ENCODE measurements around the gene KIF18B.

Gene KIF18B

GRCh38 chr17:44940768-44941167 lies 6.8 kb downstream of the KIF18B start:
- TF ChIP-seq EZH2 (IDR thresholded peaks at IDR 0.05; ENCODE audit: borderline replicate concordance, low read length) (no peak), CTCF (IDR thresholded peaks at IDR 0.05; ENCODE audit: low read length) (no peak)
- Histone ChIP-seq H3K36me3 (ENCODE audit: insufficient read depth, low read length) (peaks cover 86% of the 10 kb centered on the region), H3K4me1 (ENCODE audit: insufficient read depth, low read length, severe bottlenecking) (peaks cover 32% of the 10 kb centered on the region), H2AFZ (ENCODE audit: low read length) (no peak overlapping the region), H3K9me3 (ENCODE audit: low read length) (no peaks in the 10 kb centered on the region), H3K27me3 (ENCODE audit: insufficient read depth, low read length) (no peaks in the 10 kb centered on the region), H3K9me2 (ENCODE audit: low read depth, low read length) (no peaks in the 10 kb centered on the region), H3F3A (ENCODE audit: insufficient read depth, low read length) (peaks cover 9% of the 10 kb centered on the region; the same call in 1 of the 2 replicates), H3K9ac (ENCODE audit: low read length) (no peak overlapping the region), H4K20me1 (ENCODE audit: insufficient read depth, low read length) (no peaks in the 10 kb centered on the region), H3K4me2 (ENCODE audit: low read length) (no peak overlapping the region), H3K79me2 (ENCODE audit: insufficient read depth, low read length) (peaks cover 83% of the 10 kb centered on the region), H3K4me3 (ENCODE audit: low read depth, low read length, poor library complexity, severe bottlenecking) (no peak overlapping the region), H3K27ac (ENCODE audit: low read depth, low read length, poor library complexity, severe bottlenecking) (no peak overlapping the region)

GRCh38 chr17:44940317-44940716 lies 7.3 kb downstream of the KIF18B start:
- TF ChIP-seq EZH2 (IDR thresholded peaks at IDR 0.05; ENCODE audit: borderline replicate concordance, low read length) (no peak), CTCF (IDR thresholded peaks at IDR 0.05; ENCODE audit: low read length) (no peak)
- no peak overlapping the region for H3K9ac ChIP-seq (ENCODE audit: low read length)
- no peak overlapping the region for H2AFZ ChIP-seq (ENCODE audit: low read length)
- no peaks in the 10 kb centered on the region for H3K9me3 ChIP-seq (ENCODE audit: low read length)
- peaks cover 78% of the 10 kb centered on the region for H3K79me2 ChIP-seq (ENCODE audit: insufficient read depth, low read length)
- peaks cover 28% of the 10 kb centered on the region for H3K4me1 ChIP-seq (ENCODE audit: insufficient read depth, low read length, severe bottlenecking)
- H3K27ac ChIP-seq (ENCODE audit: low read depth, low read length, poor library complexity, severe bottlenecking) = no peak overlapping the region
- H3K36me3 ChIP-seq (ENCODE audit: insufficient read depth, low read length) = peaks cover 86% of the 10 kb centered on the region
- no peaks in the 10 kb centered on the region for H3K9me2 ChIP-seq (ENCODE audit: low read depth, low read length)
- H3K27me3 ChIP-seq (ENCODE audit: insufficient read depth, low read length) = no peaks in the 10 kb centered on the region
- no peak overlapping the region for H3K4me2 ChIP-seq (ENCODE audit: low read length)
- no peak overlapping the region for H3K4me3 ChIP-seq (ENCODE audit: low read depth, low read length, poor library complexity, severe bottlenecking)
- peaks cover 9% of the 10 kb centered on the region; the same call in 1 of the 2 replicates for H3F3A ChIP-seq (ENCODE audit: insufficient read depth, low read length)
- H4K20me1 ChIP-seq (ENCODE audit: insufficient read depth, low read length) = no peaks in the 10 kb centered on the region

- H3K4me2 ChIP-seq (ENCODE audit: low read length) = no peak overlapping the region
- no peak overlapping the region for H3K27ac ChIP-seq (ENCODE audit: low read depth, low read length, poor library complexity, severe bottlenecking)
- no peaks in the 10 kb centered on the region for H3K9me2 ChIP-seq (ENCODE audit: low read depth, low read length)
- no peak overlapping the region for H2AFZ ChIP-seq (ENCODE audit: low read length)
- peaks cover 6% of the 10 kb centered on the region; the same call in 1 of the 2 replicates for H3F3A ChIP-seq (ENCODE audit: insufficient read depth, low read length)
- no peak overlapping the region for H3K4me3 ChIP-seq (ENCODE audit: low read depth, low read length, poor library complexity, severe bottlenecking)
- no peak overlapping the region for H3K9ac ChIP-seq (ENCODE audit: low read length)
- H4K20me1 ChIP-seq (ENCODE audit: insufficient read depth, low read length) = no peaks in the 10 kb centered on the region
- H3K79me2 ChIP-seq (ENCODE audit: insufficient read depth, low read length) = peaks cover 28% of the 10 kb centered on the region
- H3K36me3 ChIP-seq (ENCODE audit: insufficient read depth, low read length) = peaks cover 94% of the 10 kb centered on the region
- no peaks in the 10 kb centered on the region for H3K9me3 ChIP-seq (ENCODE audit: low read length)
- H3K27me3 ChIP-seq (ENCODE audit: insufficient read depth, low read length) = no peaks in the 10 kb centered on the region
- H3K4me1 ChIP-seq (ENCODE audit: insufficient read depth, low read length, severe bottlenecking) = no peaks in the 10 kb centered on the region
- TF ChIP-seq CTCF (IDR thresholded peaks at IDR 0.05; ENCODE audit: low read length) (no peak), EZH2 (IDR thresholded peaks at IDR 0.05; ENCODE audit: borderline replicate concordance, low read length) (no peak)
Observed at GRCh38 chr17:44935116-44935515, 12.5 kb downstream of the KIF18B start.
